A549 (cell line): ENCODE results near the gene HLA-E. TPM values are rescaled to one million over a fixed set of nuclear protein-coding genes. Genes with fewer than 3 reads are reported as not detected.

Experiments
- ATAC-seq, 2 experiments: fragments of 200-7000 bp in 1 of 2; fragments of >200 bp in 1 of 2; cut with Nextera tagmentation in 1 of 2; cut with Tn5 transposase in 1 of 2; 3 replicates each; pipeline versions ENCODE4 v1.8.0 to v1.9.1; 2018 to 2020; ENCODE audit warnings: mild to moderate bottlenecking in 1 of 2, moderate library complexity in 1 of 2
- CTCF ChIA-PET: fragments of 300-600 bp; sonication (Branson Sonifier 250); formaldehyde crosslinking; extraction: SDS; loops from one replicate; lab custom pipeline; 2021; ENCODE audit warnings: antibody characterized with exemption, inconsistent platforms; lab: Yijun Ruan, JAX
- POLR2A ChIA-PET: fragments of 350-600 bp; formaldehyde crosslinking; extraction: SDS; loops from one replicate; lab custom pipeline; 2021; ENCODE audit warnings: antibody characterized with exemption, inconsistent platforms; lab: Yijun Ruan, JAX
- DNase-seq, 2 experiments: peaks; one replicate each; pipeline versions ENCODE4 v3.0.0 to v3.0.0-alpha.2; 2011 to 2016; ENCODE audit warnings: low read depth in 1 of 2, low spot score in 1 of 2
- FAIRE-seq: peaks from 2 replicates; lab custom pipeline; 2011; peaks lifted over from hg19 to GRCh38; lab: Jason Lieb, UNC
- H3K27ac ChIP-seq, 2 experiments: fragments of >200 bp; sonication (Bioruptor Twin); formaldehyde crosslinking; 3 replicates each; pipeline ENCODE4 v1.5.1; 2016 to 2017
- H3K4me1 ChIP-seq: fragments of >200 bp; sonication (Bioruptor Twin); formaldehyde crosslinking; 3 replicates; pipeline ENCODE4 v1.6.1; 2016
- H3K4me2 ChIP-seq: fragments of >200 bp; sonication (Bioruptor Twin); formaldehyde crosslinking; 3 replicates; pipeline ENCODE4 v1.6.1; 2016
- H3K4me3 ChIP-seq: fragments of >200 bp; sonication (Bioruptor Twin); formaldehyde crosslinking; 3 replicates; pipeline ENCODE4 v1.5.1; 2016
- H3K9me3 ChIP-seq: fragments of >200 bp; sonication (Bioruptor Twin); formaldehyde crosslinking; 3 replicates; pipeline ENCODE4 v1.6.1; 2016
- CBX2 ChIP-seq: fragments of 200-600 bp; sonication (generic); IDR thresholded peaks from 2 replicates; pipeline ENCODE4 v1.6.1; 2016; ENCODE audit warnings: low read depth, mild to moderate bottlenecking, borderline replicate concordance
- CHD4 ChIP-seq: fragments of 200-600 bp; sonication (generic); IDR thresholded peaks from 2 replicates; pipeline ENCODE4 v1.6.1; 2016; ENCODE audit warnings: antibody characterized with exemption, mild to moderate bottlenecking, borderline replicate concordance
- CTCF ChIP-seq: fragments of >200 bp; sonication (Bioruptor Twin); formaldehyde crosslinking; IDR thresholded peaks from 3 replicates; pipeline ENCODE4 v1.5.1; 2016
- EHF ChIP-seq: fragments of 250-450 bp; sonication (Bioruptor Pico); IDR thresholded peaks from 2 replicates; pipeline ENCODE4 v1.5.0; 2020; ENCODE audit warnings: mild to moderate bottlenecking
- EHMT2 ChIP-seq: fragments of 200-600 bp; sonication (generic); IDR thresholded peaks from 2 replicates; pipeline ENCODE4 v1.6.1; 2016; ENCODE audit warnings: antibody characterized with exemption, low read depth, mild to moderate bottlenecking, moderate library complexity
- EP300 ChIP-seq, 2 experiments: fragments of >200 bp; sonication (Bioruptor Twin); formaldehyde crosslinking; IDR thresholded peaks; 2 replicates in 1 of 2; 3 replicates in 1 of 2; pipeline ENCODE4 v1.6.1; 2016 to 2017
- FOSL2 ChIP-seq, 2 experiments: fragments of 450-650 bp in 1 of 2; fragments of >200 bp in 1 of 2; sonication (Bioruptor Twin) in 1 of 2; formaldehyde crosslinking; IDR thresholded peaks; 2 replicates each; pipeline versions ENCODE4 v1.5.0 to v1.6.1; 2016 to 2020; ENCODE audit warnings: mild to moderate bottlenecking in 1 of 2, moderate library complexity in 1 of 2
- GATA3 ChIP-seq: IDR thresholded peaks from 2 replicates; pipeline ENCODE4 v1.6.1; 2012; ENCODE audit warnings: borderline replicate concordance
- HDAC2 ChIP-seq: fragments of 200-600 bp; sonication (generic); IDR thresholded peaks from 2 replicates; pipeline ENCODE4 v1.6.1; 2016
- HES2 ChIP-seq: fragments of >200 bp; sonication (Bioruptor Twin); formaldehyde crosslinking; IDR thresholded peaks from 2 replicates; pipeline ENCODE4 v1.6.1; 2016
- HEYL ChIP-seq: fragments of 250-450 bp; sonication (Bioruptor Pico); IDR thresholded peaks from 2 replicates; pipeline ENCODE4 v1.8.0; 2021; ENCODE audit warnings: mild to moderate bottlenecking, moderate library complexity
- HMGXB4 ChIP-seq: fragments of 250-450 bp; sonication (Bioruptor Pico); IDR thresholded peaks from 2 replicates; pipeline ENCODE4 v1.5.0; 2021; ENCODE audit warnings: mild to moderate bottlenecking, moderate library complexity, borderline replicate concordance
- HOXA7 ChIP-seq: fragments of 250-450 bp; sonication (Bioruptor Pico); IDR thresholded peaks from 2 replicates; pipeline ENCODE4 v1.5.0; 2020; ENCODE audit warnings: mild to moderate bottlenecking, moderate library complexity
- HOXB5 ChIP-seq: fragments of 250-450 bp; sonication (Bioruptor Pico); IDR thresholded peaks from 2 replicates; pipeline ENCODE4 v1.5.0; 2020; ENCODE audit warnings: mild to moderate bottlenecking, moderate library complexity
- KDM5A ChIP-seq: fragments of 200-600 bp; sonication (generic); IDR thresholded peaks from 2 replicates; pipeline ENCODE4 v1.6.1; 2016; ENCODE audit warnings: antibody characterized with exemption, mild to moderate bottlenecking
- MAFK ChIP-seq: fragments of 450-650 bp; IDR thresholded peaks from 2 replicates; pipeline ENCODE4 v1.6.1; 2014; ENCODE audit not compliant: partially characterized antibody
- MAZ ChIP-seq: fragments of 150-350 bp; IDR thresholded peaks from 2 replicates; pipeline ENCODE4 v1.6.1; 2014; ENCODE audit warnings: antibody characterized with exemption, low read depth, low read length, borderline replicate concordance
- NFE2L2 ChIP-seq: fragments of 150-350 bp; conservative IDR thresholded peaks from 2 replicates; pipeline ENCODE4 v1.6.1; 2014; ENCODE audit warnings: low read length
- NPAS2 ChIP-seq: fragments of 250-450 bp; sonication (Bioruptor Pico); IDR thresholded peaks from 2 replicates; pipeline ENCODE4 v1.8.0; 2022; ENCODE audit warnings: mild to moderate bottlenecking, moderate library complexity, borderline replicate concordance
- SMC3 ChIP-seq: fragments of >200 bp; sonication (Bioruptor Twin); formaldehyde crosslinking; IDR thresholded peaks from 3 replicates; pipeline ENCODE4 v1.6.1; 2018; ENCODE audit warnings: inconsistent platforms
- TFCP2L1 ChIP-seq: fragments of 250-450 bp; sonication (Bioruptor Pico); IDR thresholded peaks from 2 replicates; pipeline ENCODE4 v1.5.0; 2021; ENCODE audit warnings: mild to moderate bottlenecking
- TP53 ChIP-seq: fragments of 250-450 bp; sonication (Bioruptor Pico); IDR thresholded peaks from 2 replicates; pipeline ENCODE4 v1.5.0; 2021; ENCODE audit warnings: mild to moderate bottlenecking, moderate library complexity
- ZSCAN20 ChIP-seq: fragments of 250-450 bp; sonication (Bioruptor Pico); IDR thresholded peaks from 2 replicates; pipeline ENCODE4 v1.8.0; 2022; ENCODE audit warnings: mild to moderate bottlenecking, moderate library complexity
- WGBS: methylation state at CpG from one replicate; pipeline ENCODE4 v1.1.6; 2017; ENCODE audit errors: missing lambda C conversion rate; 5-methylcytosine and 5-hydroxymethylcytosine counted together
- polyA plus RNA-seq, 4 experiments: library from polyadenylated mRNA; depleted of rRNA in 3 of 4; stranded (reverse); fragments of >200 nt; fragmentation: RNase III in 1 of 4; extraction: RNeasy Plus Mini Kit Qiagen cat#74134 plus additional on column Dnase treatment in 1 of 4; gene quantifications; 2 replicates in 3 of 4; 3 replicates in 1 of 4; pipeline ENCODE4 v1.2.3, GENCODE V29; 2011 to 2017
- TF ChIP-seq, protein P1 (sequence below): fragments of 150-350 bp; IDR thresholded peaks from 2 replicates; pipeline ENCODE4 v1.6.1; 2014; ENCODE audit warnings: low read depth, mild to moderate bottlenecking, low read length
- TF ChIP-seq, protein P2 (sequence below): fragments of 250-450 bp; sonication (Bioruptor Pico); IDR thresholded peaks from 2 replicates; pipeline ENCODE4 v1.5.0; 2020; ENCODE audit warnings: low read depth, mild to moderate bottlenecking, moderate library complexity
- TF ChIP-seq, protein P3 (sequence below): IDR thresholded peaks from 2 replicates; pipeline ENCODE4 v1.6.1; 2012
- TF ChIP-seq, protein P4 (sequence below): fragments of 200-600 bp; sonication (generic); IDR thresholded peaks from 2 replicates; pipeline ENCODE4 v1.6.1; 2016; ENCODE audit warnings: antibody characterized with exemption, mild to moderate bottlenecking, moderate library complexity

The HLA-E gene
- polyA plus RNA-seq, 2 of the 4 experiments (the other 2 are of a cell fraction): 38.3 to 40.3 TPM

DNA sequence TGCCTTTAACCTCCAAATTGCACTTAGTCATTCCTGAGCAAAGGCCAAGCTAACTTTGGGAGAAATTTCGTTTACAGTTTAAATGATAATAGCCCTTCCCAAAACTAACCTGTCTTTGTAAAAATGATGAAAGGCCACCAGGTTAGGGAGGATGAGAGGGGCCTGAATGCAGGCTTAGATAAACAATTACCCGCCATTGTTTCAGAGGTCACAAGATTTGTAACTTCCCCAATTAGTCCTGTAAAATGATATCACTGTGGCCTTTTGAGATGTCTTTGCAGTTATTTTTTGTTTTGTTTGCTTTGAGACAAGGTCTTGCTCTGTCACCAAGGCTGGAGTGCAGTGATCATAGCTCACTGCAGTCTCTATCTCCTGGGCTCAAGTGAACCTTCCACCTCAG lies 40.7 kb downstream of the HLA-E start:
- CTCF ChIA-PET: interaction anchor here (0.8 to 9.8 kb wide), 6 partner anchors 9 to 45 kb away, joined by 3 to 117 read pairs (median 4); no protein-coding TSS in a partner anchor
- DNase-seq (no peak), FAIRE-seq (no peak), ATAC-seq (no peak)
- H3K4me3 ChIP-seq: no peak overlapping the region
- no peak overlapping the region for H3K27ac ChIP-seq
- no peaks in the 10 kb centered on the region for H3K9me3 ChIP-seq
- no peak overlapping the region for H3K4me2 ChIP-seq
- H3K4me1 ChIP-seq: peaks cover 5% of the 10 kb centered on the region; the same call in 2 of the 3 replicates
- POLR2A ChIA-PET: no interaction called here
- 55% methylated on average over 2 of the region's 2 CpGs for WGBS
- TF ChIP-seq GATA3 (no peak), MAZ (no peak), HEYL (CRISPR knock-in tag) (no peak), SMC3 (no peak), KDM5A (no peak), EP300 (IDR thresholded peaks at IDR 0.05) (no peak), CBX2 (no peak), TFCP2L1 (no peak), MAFK (no peak), CHD4 (no peak), EHF (CRISPR knock-in tag) (no peak), TP53 (no peak), NPAS2 (CRISPR knock-in tag) (no peak), HMGXB4 (CRISPR knock-in tag) (no peak), FOSL2 (IDR thresholded peaks at IDR 0.05) (no peak), FOSL2 (CRISPR knock-in tag; IDR thresholded peaks at IDR 0.05) (no peak)
- TF ChIP-seq, protein P1, sequence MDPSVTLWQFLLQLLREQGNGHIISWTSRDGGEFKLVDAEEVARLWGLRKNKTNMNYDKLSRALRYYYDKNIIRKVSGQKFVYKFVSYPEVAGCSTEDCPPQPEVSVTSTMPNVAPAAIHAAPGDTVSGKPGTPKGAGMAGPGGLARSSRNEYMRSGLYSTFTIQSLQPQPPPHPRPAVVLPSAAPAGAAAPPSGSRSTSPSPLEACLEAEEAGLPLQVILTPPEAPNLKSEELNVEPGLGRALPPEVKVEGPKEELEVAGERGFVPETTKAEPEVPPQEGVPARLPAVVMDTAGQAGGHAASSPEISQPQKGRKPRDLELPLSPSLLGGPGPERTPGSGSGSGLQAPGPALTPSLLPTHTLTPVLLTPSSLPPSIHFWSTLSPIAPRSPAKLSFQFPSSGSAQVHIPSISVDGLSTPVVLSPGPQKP: no peak
- TF ChIP-seq, protein P2, sequence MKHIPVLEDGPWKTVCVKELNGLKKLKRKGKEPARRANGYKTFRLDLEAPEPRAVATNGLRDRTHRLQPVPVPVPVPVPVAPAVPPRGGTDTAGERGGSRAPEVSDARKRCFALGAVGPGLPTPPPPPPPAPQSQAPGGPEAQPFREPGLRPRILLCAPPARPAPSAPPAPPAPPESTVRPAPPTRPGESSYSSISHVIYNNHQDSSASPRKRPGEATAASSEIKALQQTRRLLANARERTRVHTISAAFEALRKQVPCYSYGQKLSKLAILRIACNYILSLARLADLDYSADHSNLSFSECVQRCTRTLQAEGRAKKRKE: no peak
- TF ChIP-seq, protein P3, sequence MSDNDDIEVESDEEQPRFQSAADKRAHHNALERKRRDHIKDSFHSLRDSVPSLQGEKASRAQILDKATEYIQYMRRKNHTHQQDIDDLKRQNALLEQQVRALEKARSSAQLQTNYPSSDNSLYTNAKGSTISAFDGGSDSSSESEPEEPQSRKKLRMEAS: no peak

DNA sequence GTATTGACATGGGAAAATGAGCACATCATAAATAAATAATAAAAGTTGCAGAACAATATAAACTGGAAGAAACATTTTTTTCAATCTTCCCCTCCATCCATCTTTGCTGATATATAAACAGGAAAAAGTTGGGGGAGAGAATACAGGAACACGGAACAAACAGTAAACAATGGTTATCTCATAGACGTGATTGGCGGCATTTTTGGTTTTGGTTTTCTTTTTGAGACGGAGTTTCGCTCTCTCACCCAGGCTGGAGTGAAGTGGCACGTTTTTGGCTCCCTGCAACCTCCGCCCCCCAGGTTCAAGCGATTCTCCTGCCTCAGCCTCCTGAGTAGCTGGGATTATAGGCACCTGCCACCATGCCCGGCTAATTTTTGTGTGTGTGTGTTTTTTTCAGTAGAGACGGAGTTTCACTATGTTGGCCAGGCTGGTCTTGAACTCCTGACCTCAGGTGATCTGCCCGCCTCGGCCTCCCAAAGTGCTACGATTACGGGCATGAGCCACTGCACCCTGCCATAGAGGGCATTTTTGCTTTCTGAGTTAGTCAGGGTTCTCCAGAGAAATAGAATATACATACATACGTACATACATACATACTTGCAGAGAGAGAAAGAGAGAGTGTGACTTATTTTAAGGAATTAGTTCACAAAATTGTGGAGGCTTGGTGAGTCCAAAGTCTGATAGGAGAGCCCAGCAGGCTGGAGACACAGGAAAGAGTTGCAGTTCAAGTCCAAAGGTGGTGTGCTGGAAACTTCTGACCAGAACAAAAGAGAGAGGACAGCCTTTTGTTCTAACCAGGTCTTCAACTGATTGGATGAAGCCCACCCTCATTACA lies 44.4 kb downstream of the HLA-E start:
- ChIA-PET POLR2A (no interaction called here), CTCF (interaction anchor here (0.7 to 9.8 kb wide), 5 partner anchors 9 to 49 kb away, joined by 5 to 117 read pairs (median 17); no protein-coding TSS in a partner anchor)
- TF ChIP-seq EHMT2 (no peak), HES2 (no peak), MAFK (no peak), KDM5A (no peak), GATA3 (no peak), ZSCAN20 (CRISPR knock-in tag) (no peak), NFE2L2 (no peak), HOXA7 (CRISPR knock-in tag) (no peak), HDAC2 (no peak), HOXB5 (CRISPR knock-in tag) (no peak), CTCF (no peak)
- TF ChIP-seq, protein P4, sequence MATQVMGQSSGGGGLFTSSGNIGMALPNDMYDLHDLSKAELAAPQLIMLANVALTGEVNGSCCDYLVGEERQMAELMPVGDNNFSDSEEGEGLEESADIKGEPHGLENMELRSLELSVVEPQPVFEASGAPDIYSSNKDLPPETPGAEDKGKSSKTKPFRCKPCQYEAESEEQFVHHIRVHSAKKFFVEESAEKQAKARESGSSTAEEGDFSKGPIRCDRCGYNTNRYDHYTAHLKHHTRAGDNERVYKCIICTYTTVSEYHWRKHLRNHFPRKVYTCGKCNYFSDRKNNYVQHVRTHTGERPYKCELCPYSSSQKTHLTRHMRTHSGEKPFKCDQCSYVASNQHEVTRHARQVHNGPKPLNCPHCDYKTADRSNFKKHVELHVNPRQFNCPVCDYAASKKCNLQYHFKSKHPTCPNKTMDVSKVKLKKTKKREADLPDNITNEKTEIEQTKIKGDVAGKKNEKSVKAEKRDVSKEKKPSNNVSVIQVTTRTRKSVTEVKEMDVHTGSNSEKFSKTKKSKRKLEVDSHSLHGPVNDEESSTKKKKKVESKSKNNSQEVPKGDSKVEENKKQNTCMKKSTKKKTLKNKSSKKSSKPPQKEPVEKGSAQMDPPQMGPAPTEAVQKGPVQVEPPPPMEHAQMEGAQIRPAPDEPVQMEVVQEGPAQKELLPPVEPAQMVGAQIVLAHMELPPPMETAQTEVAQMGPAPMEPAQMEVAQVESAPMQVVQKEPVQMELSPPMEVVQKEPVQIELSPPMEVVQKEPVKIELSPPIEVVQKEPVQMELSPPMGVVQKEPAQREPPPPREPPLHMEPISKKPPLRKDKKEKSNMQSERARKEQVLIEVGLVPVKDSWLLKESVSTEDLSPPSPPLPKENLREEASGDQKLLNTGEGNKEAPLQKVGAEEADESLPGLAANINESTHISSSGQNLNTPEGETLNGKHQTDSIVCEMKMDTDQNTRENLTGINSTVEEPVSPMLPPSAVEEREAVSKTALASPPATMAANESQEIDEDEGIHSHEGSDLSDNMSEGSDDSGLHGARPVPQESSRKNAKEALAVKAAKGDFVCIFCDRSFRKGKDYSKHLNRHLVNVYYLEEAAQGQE: no peak

More for the DNA sequence above, 44.4 kb downstream of the HLA-E start:
- FAIRE-seq (no peak), ATAC-seq (no peak), DNase-seq (no peak)
- Histone ChIP-seq H3K4me3 (no peak overlapping the region), H3K4me1 (no peaks in the 10 kb centered on the region), H3K9me3 (no peaks in the 10 kb centered on the region), H3K4me2 (no peak overlapping the region), H3K27ac (no peak overlapping the region)
- 74% methylated on average over 15 of the region's 15 CpGs for WGBS
